Stimulated activated CD4-positive, alpha-beta T cell treated with anti-CD3 and anti-CD28 coated beads, Interleukin-4, amount 100 ng/mL, for 4 hours (primary cell): ENCODE results near the gene PLXNB1.

Experiments
- DNase-seq, 2 experiments: peaks; one replicate each; pipeline ENCODE4 v3.0.0-alpha.2; 2020

PLXNB1 gene

DNA sequence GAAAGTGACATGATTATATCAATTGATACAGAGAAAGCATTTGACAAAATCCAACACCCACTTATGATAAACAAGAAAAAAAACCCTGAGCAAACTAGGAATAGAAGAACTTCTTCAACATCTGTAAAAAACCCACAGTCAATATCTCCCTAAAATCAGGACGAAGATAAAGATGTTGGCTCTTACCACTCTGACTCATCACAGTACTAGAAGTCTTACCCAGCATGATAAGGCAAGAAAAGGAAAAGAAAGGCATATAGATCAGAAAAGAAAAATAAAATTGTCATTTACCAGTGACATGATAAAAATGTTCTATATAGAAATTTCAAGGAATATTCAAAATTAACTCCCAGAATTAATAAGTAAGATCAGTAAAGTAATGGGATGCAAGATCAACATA lies 65.0 kb downstream of the PLXNB1 start:
- no peak for DNase-seq

DNA sequence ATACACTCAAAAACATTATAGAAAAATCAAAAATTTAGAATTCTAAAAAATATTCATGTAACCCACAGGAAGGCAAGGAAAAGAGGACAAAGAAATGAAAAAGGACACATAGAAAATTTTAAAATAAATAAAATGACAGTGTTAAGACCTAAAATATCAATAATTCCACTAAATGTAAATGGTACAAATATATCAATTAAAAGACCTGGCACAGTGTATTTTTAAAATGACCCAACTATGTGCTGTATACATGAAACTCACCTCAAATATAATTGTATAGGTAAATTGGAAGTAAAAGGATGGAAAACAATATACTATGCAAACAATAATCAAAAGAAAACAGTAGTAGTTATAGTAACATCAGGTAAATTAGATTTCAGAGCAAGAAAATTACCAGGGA lies 68.0 kb downstream of the PLXNB1 start:
- DNase-seq = no peak

DNA sequence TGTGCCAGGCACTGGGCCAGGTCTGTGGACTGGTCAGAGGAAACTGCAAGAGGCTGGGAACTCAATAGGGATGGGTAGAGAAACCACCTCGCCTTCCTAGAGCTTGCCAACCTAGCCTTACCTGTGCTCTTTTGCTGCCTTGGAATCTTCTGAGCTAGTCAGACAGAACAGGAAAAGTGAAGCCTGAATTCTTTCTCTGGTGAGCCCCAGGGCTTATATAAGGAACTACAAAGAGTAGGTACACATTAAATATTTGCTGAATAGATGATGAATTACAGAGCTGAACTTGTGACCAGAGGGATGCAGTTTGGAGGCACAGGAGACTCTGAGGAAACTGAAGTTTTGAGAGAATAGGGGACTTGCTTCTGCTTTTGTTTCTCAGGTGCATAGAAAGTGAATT lies 73.5 kb downstream of the PLXNB1 start:
- DNase-seq = no peak

DNA sequence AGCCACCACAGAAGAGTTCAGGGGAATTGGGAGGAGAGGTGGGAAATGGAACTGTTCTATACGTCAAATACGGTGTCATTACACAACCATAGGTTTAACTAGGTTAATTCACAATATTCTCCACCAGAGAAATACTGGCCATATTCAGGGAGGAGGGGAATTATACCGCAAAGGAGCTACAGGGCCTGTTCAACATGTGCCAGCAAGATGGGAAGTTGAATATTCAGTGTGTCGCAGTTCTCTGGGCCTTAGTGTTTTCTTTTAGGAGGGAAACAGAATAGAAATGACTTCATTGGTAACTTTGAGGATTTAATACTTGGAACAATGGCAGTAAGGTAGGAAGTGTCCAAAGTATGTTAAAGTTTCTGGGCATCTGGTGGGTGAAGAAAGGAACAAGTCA lies 75.9 kb downstream of the PLXNB1 start:
- no peak for DNase-seq
